HG03565 (cell line): ENCODE results near the gene CAV3.

ENCODE experiments used
- ATAC-seq: cut with Tn5 transposase; IDR thresholded peaks from one replicate; pipeline ENCODE4 v1.9.1; 2021; ENCODE audit warnings: mild to moderate bottlenecking, moderate library complexity; ENCODE audit not compliant: unreplicated experiment

The CAV3 gene

GRCh38 chr3:8734908-8735307, 1.3 kb downstream of the CAV3 start:
- ATAC-seq, result no peak

- no peak for ATAC-seq
Observed at GRCh38 chr3:8736436-8736835, 2.8 kb downstream of the CAV3 start.

GRCh38 chr3:8737301-8737700, 3.7 kb downstream of the CAV3 start:
- ATAC-seq, result no peak

GRCh38 chr3:8737823-8738222, 4.2 kb downstream of the CAV3 start:
- no peak for ATAC-seq

- no peak for ATAC-seq
Observed at GRCh38 chr3:8738639-8739038, 5.0 kb downstream of the CAV3 start.

GRCh38 chr3:8739757-8740504, 6.3 kb downstream of the CAV3 start:
- no peak for ATAC-seq

GRCh38 chr3:8741581-8742261, 8.1 kb downstream of the CAV3 start:
- no peak for ATAC-seq

GRCh38 chr3:8743021-8743601, 9.5 kb downstream of the CAV3 start:
- no peak for ATAC-seq

- ATAC-seq, result no peak
Observed at GRCh38 chr3:8743911-8744310, 10.3 kb downstream of the CAV3 start.

GRCh38 chr3:8745619-8746370, 12.2 kb downstream of the CAV3 start:
- ATAC-seq, result no peak

GRCh38 chr3:8746780-8747345, 13.3 kb downstream of the CAV3 start:
- ATAC-seq, result no peak

- no peak for ATAC-seq
Observed at GRCh38 chr3:8749316-8749715, 15.7 kb downstream of the CAV3 start.

- no peak for ATAC-seq
Observed at GRCh38 chr3:8752832-8753231, 19.2 kb downstream of the CAV3 start.

GRCh38 chr3:8755097-8755496, 21.5 kb downstream of the CAV3 start:
- ATAC-seq, result no peak

GRCh38 chr3:8755564-8756237, 22.1 kb downstream of the CAV3 start:
- ATAC-seq, result no peak

GRCh38 chr3:8756671-8757070, 23.1 kb downstream of the CAV3 start:
- no peak for ATAC-seq

GRCh38 chr3:8757551-8758518, 24.2 kb downstream of the CAV3 start:
- peak; percentile 60 for ATAC-seq

GRCh38 chr3:8759038-8759707, 25.6 kb downstream of the CAV3 start:
- no peak for ATAC-seq

- no peak for ATAC-seq
Observed at GRCh38 chr3:8760091-8760490, 26.5 kb downstream of the CAV3 start.
